GM12891 (cell line): ENCODE data around the gene ZNF66.
"Not testable (repeated sequence)": the region's sequence is repeated elsewhere in the genome, so short reads cannot be mapped to it uniquely, and the experiment has no call there.

ENCODE experiments used
- POLR2A ChIP-seq: IDR thresholded peaks from 2 replicates; pipeline ENCODE4 v1.6.1; 2011; ENCODE audit warnings: low read depth, low read length, control low read depth
- POLR2AphosphoS5 ChIP-seq: IDR thresholded peaks from 2 replicates; pipeline ENCODE4 v1.6.1; 2011; ENCODE audit warnings: low read depth, low read length, control low read depth
- TAF1 ChIP-seq: IDR thresholded peaks from 2 replicates; pipeline ENCODE4 v1.6.1; 2011; ENCODE audit warnings: low read depth, low read length, control low read depth

- not testable (repeated sequence) for TF ChIP-seq POLR2A, TAF1, POLR2AphosphoS5
These were observed 23.8 kb upstream of the ZNF66 start for GRCh38 chr19:20752291-20752690.
